HS-5 (cell line): ENCODE results near the gene RHCE.
"Not testable (repeated sequence)": the region's sequence is repeated elsewhere in the genome, so short reads cannot be mapped to it uniquely, and the experiment has no call there.

Experiments used
- DNase-seq: peaks from one replicate; pipeline ENCODE4 v3.0.0-alpha.2; 2012; ENCODE audit warnings: low read depth

RHCE gene

GRCh38 chr1:25432749-25433388 lies 12.2 kb upstream of the RHCE start:
- DNase-seq, result no peak

- DNase-seq, result no peak
Observed at GRCh38 chr1:25431955-25432719, 11.5 kb upstream of the RHCE start.

- no peak for DNase-seq
Observed at GRCh38 chr1:25430967-25431881, 10.6 kb upstream of the RHCE start.

- peak; percentile 95 for DNase-seq
Observed at GRCh38 chr1:25430073-25430966, 9.7 kb upstream of the RHCE start, which contains the start of gene MACO1. TSS of gene MACO1 (plus strand) at chr1:25430897. CDS start at chr1:25431099, 202 bp downstream.

GRCh38 chr1:25428475-25429166 lies 8.0 kb upstream of the RHCE start:
- no peak for DNase-seq

- DNase-seq, result no peak
Observed at GRCh38 chr1:25427696-25428095, 7.1 kb upstream of the RHCE start.

- no peak for DNase-seq
Observed at GRCh38 chr1:25425098-25426085, 4.8 kb upstream of the RHCE start.

- not testable (repeated sequence) for DNase-seq
Observed at GRCh38 chr1:25423206-25423605, 2.6 kb upstream of the RHCE start.

GRCh38 chr1:25419339-25419738 lies 1.3 kb downstream of the RHCE start:
- DNase-seq, result not testable (repeated sequence)

- DNase-seq, result not testable (repeated sequence)
Observed at GRCh38 chr1:25417280-25417679, 3.3 kb downstream of the RHCE start.

- not testable (repeated sequence) for DNase-seq
Observed at GRCh38 chr1:25414578-25414977, 6.0 kb downstream of the RHCE start.

GRCh38 chr1:25414157-25414556 lies 6.5 kb downstream of the RHCE start:
- DNase-seq, result not testable (repeated sequence)

GRCh38 chr1:25412872-25413623 lies 7.6 kb downstream of the RHCE start:
- not testable (repeated sequence) for DNase-seq

GRCh38 chr1:25409641-25410427 lies 10.8 kb downstream of the RHCE start:
- DNase-seq, result not testable (repeated sequence)

GRCh38 chr1:25405731-25406305 lies 14.8 kb downstream of the RHCE start:
- DNase-seq, result not testable (repeated sequence)

- not testable (repeated sequence) for DNase-seq
Observed at GRCh38 chr1:25402947-25403803, 17.4 kb downstream of the RHCE start.
